ENCODE results near the gene SRSF10.
"Not testable (repeated sequence)": the region's sequence is repeated elsewhere in the genome, so short reads cannot be mapped to it uniquely, and the experiment has no call there.

SRSF10 gene

GRCh38 chr1:24010650-24011049, 30.5 kb upstream of the SRSF10 start:
- H3K4me1 ChIP-seq (ENCODE audit: insufficient read depth, low read length, severe bottlenecking): no peaks in the 10 kb centered on the region

GRCh38 chr1:24009406-24009805, 29.3 kb upstream of the SRSF10 start:
- Histone ChIP-seq H3K4me1 (ENCODE audit: insufficient read depth, low read length, severe bottlenecking) (no peaks in the 10 kb centered on the region), H3K27ac (ENCODE audit: low read depth, low read length, poor library complexity, severe bottlenecking) (no peak overlapping the region), H3K79me2 (ENCODE audit: insufficient read depth, low read length) (no peaks in the 10 kb centered on the region), H3K36me3 (ENCODE audit: insufficient read depth, low read length) (no peaks in the 10 kb centered on the region), H2AFZ (ENCODE audit: low read length) (no peak overlapping the region), H3K9me3 (ENCODE audit: low read length) (no peaks in the 10 kb centered on the region), H3K27me3 (ENCODE audit: insufficient read depth, low read length) (peaks cover 8% of the 10 kb centered on the region), H3K4me2 (ENCODE audit: low read length) (no peak overlapping the region), H3K9ac (ENCODE audit: low read length) (no peak overlapping the region), H3K9me2 (ENCODE audit: low read depth, low read length) (no peaks in the 10 kb centered on the region), H3F3A (ENCODE audit: insufficient read depth, low read length) (no peaks in the 10 kb centered on the region), H4K20me1 (ENCODE audit: insufficient read depth, low read length) (no peaks in the 10 kb centered on the region), H3K4me3 (ENCODE audit: low read depth, low read length, poor library complexity, severe bottlenecking) (no peak overlapping the region)
- TF ChIP-seq CTCF (IDR thresholded peaks at IDR 0.05; ENCODE audit: low read length) (no peak), EZH2 (IDR thresholded peaks at IDR 0.05; ENCODE audit: borderline replicate concordance, low read length) (no peak)

More at GRCh38 chr1:24010650-24011049, 30.5 kb upstream of the SRSF10 start:
- no peaks in the 10 kb centered on the region for H3K36me3 ChIP-seq (ENCODE audit: insufficient read depth, low read length)
- no peak overlapping the region for H2AFZ ChIP-seq (ENCODE audit: low read length)
- no peak overlapping the region for H3K27ac ChIP-seq (ENCODE audit: low read depth, low read length, poor library complexity, severe bottlenecking)
- H3K79me2 ChIP-seq (ENCODE audit: insufficient read depth, low read length): no peaks in the 10 kb centered on the region
- no peak overlapping the region for H3K4me3 ChIP-seq (ENCODE audit: low read depth, low read length, poor library complexity, severe bottlenecking)
- H3K27me3 ChIP-seq (ENCODE audit: insufficient read depth, low read length): peaks cover 8% of the 10 kb centered on the region
- TF ChIP-seq CTCF (IDR thresholded peaks at IDR 0.05; ENCODE audit: low read length) (no peak), EZH2 (IDR thresholded peaks at IDR 0.05; ENCODE audit: borderline replicate concordance, low read length) (no peak)
- H3F3A ChIP-seq (ENCODE audit: insufficient read depth, low read length): no peaks in the 10 kb centered on the region
- H3K4me2 ChIP-seq (ENCODE audit: low read length): no peak overlapping the region
- H3K9ac ChIP-seq (ENCODE audit: low read length): no peak overlapping the region
- H3K9me2 ChIP-seq (ENCODE audit: low read depth, low read length): no peaks in the 10 kb centered on the region
- H4K20me1 ChIP-seq (ENCODE audit: insufficient read depth, low read length): no peaks in the 10 kb centered on the region
- no peaks in the 10 kb centered on the region for H3K9me3 ChIP-seq (ENCODE audit: low read length)

GRCh38 chr1:24008574-24009184, 28.6 kb upstream of the SRSF10 start:
- not testable (repeated sequence) for H3K9ac ChIP-seq (ENCODE audit: low read length); H3F3A ChIP-seq (ENCODE audit: insufficient read depth, low read length); H4K20me1 ChIP-seq (ENCODE audit: insufficient read depth, low read length); H3K27me3 ChIP-seq (ENCODE audit: insufficient read depth, low read length); H3K79me2 ChIP-seq (ENCODE audit: insufficient read depth, low read length); H3K9me2 ChIP-seq (ENCODE audit: low read depth, low read length); H3K4me3 ChIP-seq (ENCODE audit: low read depth, low read length, poor library complexity, severe bottlenecking); H2AFZ ChIP-seq (ENCODE audit: low read length); H3K4me2 ChIP-seq (ENCODE audit: low read length); H3K36me3 ChIP-seq (ENCODE audit: insufficient read depth, low read length); H3K4me1 ChIP-seq (ENCODE audit: insufficient read depth, low read length, severe bottlenecking); H3K27ac ChIP-seq (ENCODE audit: low read depth, low read length, poor library complexity, severe bottlenecking); H3K9me3 ChIP-seq (ENCODE audit: low read length)

GRCh38 chr1:24007079-24007478, 27.0 kb upstream of the SRSF10 start:
- H3K9ac ChIP-seq (ENCODE audit: low read length): no peak overlapping the region
- H3K79me2 ChIP-seq (ENCODE audit: insufficient read depth, low read length): no peaks in the 10 kb centered on the region
- no peaks in the 10 kb centered on the region for H3K9me3 ChIP-seq (ENCODE audit: low read length)
- no peak overlapping the region for H3K4me3 ChIP-seq (ENCODE audit: low read depth, low read length, poor library complexity, severe bottlenecking)
- TF ChIP-seq CTCF (IDR thresholded peaks at IDR 0.05; ENCODE audit: low read length): no peak
- TF ChIP-seq EZH2 (IDR thresholded peaks at IDR 0.05; ENCODE audit: borderline replicate concordance, low read length): no peak
- H3K4me1 ChIP-seq (ENCODE audit: insufficient read depth, low read length, severe bottlenecking): no peaks in the 10 kb centered on the region
- peaks cover 8% of the 10 kb centered on the region for H3K27me3 ChIP-seq (ENCODE audit: insufficient read depth, low read length)
- H4K20me1 ChIP-seq (ENCODE audit: insufficient read depth, low read length): no peaks in the 10 kb centered on the region
- H3K36me3 ChIP-seq (ENCODE audit: insufficient read depth, low read length): no peaks in the 10 kb centered on the region
- H3K27ac ChIP-seq (ENCODE audit: low read depth, low read length, poor library complexity, severe bottlenecking): no peak overlapping the region
- no peaks in the 10 kb centered on the region for H3F3A ChIP-seq (ENCODE audit: insufficient read depth, low read length)
- H3K9me2 ChIP-seq (ENCODE audit: low read depth, low read length): no peaks in the 10 kb centered on the region
- no peak overlapping the region for H3K4me2 ChIP-seq (ENCODE audit: low read length)
- no peak overlapping the region for H2AFZ ChIP-seq (ENCODE audit: low read length)
